ENCODE measurements around the gene IPO13. TPM values are rescaled to one million over a fixed set of nuclear protein-coding genes. Genes with fewer than 3 reads are reported as not detected.

The IPO13 gene
- total RNA-seq, 6 donors from 2014 or later = 16.9 to 46.1 (median 24.1) TPM

DNA sequence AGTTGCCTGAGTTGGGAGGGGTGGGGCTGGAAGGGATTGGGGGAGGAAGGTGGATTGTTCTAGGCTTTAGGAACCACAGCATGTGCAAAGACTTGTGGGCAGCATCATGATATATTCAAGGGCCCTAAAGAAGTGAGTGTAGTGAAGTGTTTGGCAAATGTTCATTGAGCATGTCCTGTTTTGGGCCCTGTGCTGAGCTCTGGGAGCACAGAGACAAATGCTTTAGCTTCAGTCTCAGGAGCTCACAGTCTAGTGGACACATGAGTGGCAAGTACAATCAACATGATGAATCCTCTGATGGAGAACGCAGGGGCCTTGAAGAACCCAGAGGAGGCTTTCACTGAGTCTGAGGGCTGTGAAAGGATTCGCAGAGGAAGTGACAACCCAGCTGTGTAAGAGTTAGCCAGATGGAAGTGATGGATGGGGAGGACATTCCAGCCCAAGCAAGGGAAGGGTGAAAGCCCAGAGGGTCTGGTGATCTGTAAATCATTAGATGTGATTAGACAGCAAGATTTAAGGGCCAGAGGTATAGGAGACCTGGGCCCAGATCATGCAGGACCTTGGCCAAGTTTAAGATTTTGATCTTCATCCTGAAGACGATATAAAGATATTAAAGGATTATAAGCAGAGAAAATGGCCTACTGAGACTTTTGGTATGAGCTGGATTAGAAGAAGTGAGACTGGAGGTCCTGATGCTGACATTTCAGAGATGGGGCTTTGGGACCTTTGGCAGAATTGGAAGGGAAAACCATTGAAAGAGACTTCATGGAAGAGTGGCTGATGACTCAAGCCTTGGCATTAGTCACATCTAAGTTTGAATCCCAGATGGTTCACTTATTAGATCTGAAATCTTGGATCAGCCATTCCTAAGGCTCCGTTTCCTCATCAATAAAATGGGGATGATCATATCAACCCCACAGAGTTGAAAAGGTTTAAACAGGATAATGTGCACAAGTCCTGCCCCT is 4.6 kb downstream of the IPO13 start:
- no peak for DNase-seq
- Histone ChIP-seq H3K27ac (no peak overlapping the region), H3K36me3 (peaks cover 0 to 14% (median 5%) of the 10 kb centered on the region in 4 donors), H3K27me3 (no peaks in the 10 kb centered on the region), H3K4me1 (peaks cover 15 to 39% (median 17%) of the 10 kb centered on the region in 4 donors), H3K4me3 (no peak overlapping the region), H3K9me3 (no peaks in the 10 kb centered on the region)
- WGBS, 2 donors = 89 to 90% methylated on average over 4 of the region's 4 CpGs
- TF ChIP-seq POLR2AphosphoS5 (IDR thresholded peaks at IDR 0.05) = no peak
- no peak for TF ChIP-seq POLR2A (IDR thresholded peaks at IDR 0.05)
- TF ChIP-seq EP300 (IDR thresholded peaks at IDR 0.05) = no peak
- TF ChIP-seq, protein P1, sequence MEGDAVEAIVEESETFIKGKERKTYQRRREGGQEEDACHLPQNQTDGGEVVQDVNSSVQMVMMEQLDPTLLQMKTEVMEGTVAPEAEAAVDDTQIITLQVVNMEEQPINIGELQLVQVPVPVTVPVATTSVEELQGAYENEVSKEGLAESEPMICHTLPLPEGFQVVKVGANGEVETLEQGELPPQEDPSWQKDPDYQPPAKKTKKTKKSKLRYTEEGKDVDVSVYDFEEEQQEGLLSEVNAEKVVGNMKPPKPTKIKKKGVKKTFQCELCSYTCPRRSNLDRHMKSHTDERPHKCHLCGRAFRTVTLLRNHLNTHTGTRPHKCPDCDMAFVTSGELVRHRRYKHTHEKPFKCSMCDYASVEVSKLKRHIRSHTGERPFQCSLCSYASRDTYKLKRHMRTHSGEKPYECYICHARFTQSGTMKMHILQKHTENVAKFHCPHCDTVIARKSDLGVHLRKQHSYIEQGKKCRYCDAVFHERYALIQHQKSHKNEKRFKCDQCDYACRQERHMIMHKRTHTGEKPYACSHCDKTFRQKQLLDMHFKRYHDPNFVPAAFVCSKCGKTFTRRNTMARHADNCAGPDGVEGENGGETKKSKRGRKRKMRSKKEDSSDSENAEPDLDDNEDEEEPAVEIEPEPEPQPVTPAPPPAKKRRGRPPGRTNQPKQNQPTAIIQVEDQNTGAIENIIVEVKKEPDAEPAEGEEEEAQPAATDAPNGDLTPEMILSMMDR (IDR thresholded peaks at IDR 0.05) = no peak
- no peak for ATAC-seq (ENCODE audit: low FRiP score in 2 of 2)

- no peak for TF ChIP-seq POLR2AphosphoS5 (IDR thresholded peaks at IDR 0.05)
- TF ChIP-seq EP300 (IDR thresholded peaks at IDR 0.05) = no peak
- no peak for TF ChIP-seq POLR2A (IDR thresholded peaks at IDR 0.05)
- TF ChIP-seq, protein P1 (IDR thresholded peaks at IDR 0.05) = no peak
- no peak overlapping the region for H3K4me3 ChIP-seq
- WGBS, 2 donors = 83 to 88% methylated on average over 6 to 8 of the region's 8 CpGs
Observed at GRCh38 chr1:43952731-43953346, 6.1 kb downstream of the IPO13 start.

GRCh38 chr1:43953361-43953760 is 6.6 kb downstream of the IPO13 start:
- no peak overlapping the region for H3K4me3 ChIP-seq
- no peaks in the 10 kb centered on the region for H3K27me3 ChIP-seq
- WGBS, 2 donors = 84 to 87% methylated on average over 3 of the region's 3 CpGs
- no peaks in the 10 kb centered on the region for H3K9me3 ChIP-seq
- DNase-seq = no peak
- TF ChIP-seq POLR2A (IDR thresholded peaks at IDR 0.05) = no peak
- H3K4me1 ChIP-seq = peaks cover 2 to 25% (median 5%) of the 10 kb centered on the region in 4 donors
- no peak for ATAC-seq (ENCODE audit: low FRiP score in 2 of 2)
- H3K36me3 ChIP-seq = peaks cover 0 to 35% (median 23%) of the 10 kb centered on the region in 4 donors
- no peak overlapping the region for H3K27ac ChIP-seq

More at GRCh38 chr1:43952731-43953346, 6.1 kb downstream of the IPO13 start:
- H3K27me3 ChIP-seq = no peaks in the 10 kb centered on the region
- no peak for ATAC-seq (ENCODE audit: low FRiP score in 2 of 2)
- peaks cover 8 to 30% (median 10%) of the 10 kb centered on the region in 4 donors for H3K4me1 ChIP-seq
- H3K9me3 ChIP-seq = no peaks in the 10 kb centered on the region
- no peak for DNase-seq
- no peak overlapping the region for H3K27ac ChIP-seq
- H3K36me3 ChIP-seq = peaks cover 0 to 30% (median 19%) of the 10 kb centered on the region in 4 donors

DNA sequence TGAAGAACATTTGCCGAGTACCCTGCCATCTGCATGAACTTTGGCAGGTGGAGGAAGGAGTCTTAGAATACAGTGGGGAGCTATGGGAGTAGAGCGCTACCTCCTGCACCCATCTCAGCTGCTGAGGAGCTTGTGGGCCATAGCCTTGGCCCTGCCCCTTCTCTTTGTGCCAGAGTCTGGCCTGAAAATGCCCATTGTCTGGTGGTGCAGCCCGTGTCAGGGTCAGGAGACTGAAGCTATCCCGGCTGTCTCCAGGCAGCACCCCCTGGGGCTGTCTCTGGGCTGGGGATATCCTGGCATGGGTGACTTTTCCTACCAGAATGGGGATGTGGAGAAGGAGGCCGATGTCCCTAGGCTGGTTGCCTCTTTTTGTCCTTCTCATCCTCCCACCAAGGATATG is 7.3 kb downstream of the IPO13 start:
- 94 to 99% methylated on average over 4 to 5 of the region's 5 CpGs for WGBS, 2 donors
- TF ChIP-seq POLR2AphosphoS5 (IDR thresholded peaks at IDR 0.05) (no peak), POLR2A (IDR thresholded peaks at IDR 0.05) (no peak), EP300 (IDR thresholded peaks at IDR 0.05) (no peak)
- TF ChIP-seq, protein P1 (IDR thresholded peaks at IDR 0.05) = no peak
- H3K4me1 ChIP-seq = peaks cover 0 to 18% (median 0%) of the 10 kb centered on the region in 4 donors
- no peaks in the 10 kb centered on the region for H3K9me3 ChIP-seq
- DNase-seq (no peak), ATAC-seq (ENCODE audit: low FRiP score in 2 of 2) (no peak)
- H3K27ac ChIP-seq = no peak overlapping the region
- H3K36me3 ChIP-seq = peaks cover 0 to 42% (median 29%) of the 10 kb centered on the region in 4 donors
- H3K4me3 ChIP-seq = no peak overlapping the region
- H3K27me3 ChIP-seq = no peaks in the 10 kb centered on the region

- Histone ChIP-seq H3K27ac (no peak overlapping the region), H3K36me3 (peaks cover 0 to 52% (median 42%) of the 10 kb centered on the region in 4 donors), H3K27me3 (no peaks in the 10 kb centered on the region), H3K9me3 (no peaks in the 10 kb centered on the region), H3K4me3 (no peak overlapping the region), H3K4me1 (peaks cover 0 to under 1% (median 0%) of the 10 kb centered on the region in 4 donors)
- no peak for TF ChIP-seq POLR2A (IDR thresholded peaks at IDR 0.05)
- TF ChIP-seq EP300 (IDR thresholded peaks at IDR 0.05) = no peak
- TF ChIP-seq, protein P1 (IDR thresholded peaks at IDR 0.05) = no peak
- TF ChIP-seq POLR2AphosphoS5 (IDR thresholded peaks at IDR 0.05) = no peak
- ATAC-seq (ENCODE audit: low FRiP score in 2 of 2) (no peak), DNase-seq (no peak)
- 99 to 100% methylated on average over 7 to 8 of the region's 8 CpGs for WGBS, 2 donors
Observed at GRCh38 chr1:43956234-43956633, 9.5 kb downstream of the IPO13 start.

All from upper lobe of left lung (tissue), 6 donors.